A549 (cell line): ENCODE results near the gene IGSF9B. TPM values are rescaled to one million over a fixed set of nuclear protein-coding genes. Genes with fewer than 3 reads are reported as not detected.

Experiments
- ATAC-seq, 2 experiments: fragments of 200-7000 bp in 1 of 2; fragments of >200 bp in 1 of 2; cut with Nextera tagmentation in 1 of 2; cut with Tn5 transposase in 1 of 2; 3 replicates each; pipeline versions ENCODE4 v1.8.0 to v1.9.1; 2018 to 2020; ENCODE audit warnings: mild to moderate bottlenecking in 1 of 2, moderate library complexity in 1 of 2
- CTCF ChIA-PET: fragments of 300-600 bp; sonication (Branson Sonifier 250); formaldehyde crosslinking; extraction: SDS; loops from one replicate; lab custom pipeline; 2021; ENCODE audit warnings: antibody characterized with exemption, inconsistent platforms; lab: Yijun Ruan, JAX
- POLR2A ChIA-PET: fragments of 350-600 bp; formaldehyde crosslinking; extraction: SDS; loops from one replicate; lab custom pipeline; 2021; ENCODE audit warnings: antibody characterized with exemption, inconsistent platforms; lab: Yijun Ruan, JAX
- DNase-seq, 2 experiments: peaks; one replicate each; pipeline versions ENCODE4 v3.0.0 to v3.0.0-alpha.2; 2011 to 2016; ENCODE audit warnings: low read depth in 1 of 2, low spot score in 1 of 2
- FAIRE-seq: peaks from 2 replicates; lab custom pipeline; 2011; peaks lifted over from hg19 to GRCh38; lab: Jason Lieb, UNC
- H3K27ac ChIP-seq, 2 experiments: fragments of >200 bp; sonication (Bioruptor Twin); formaldehyde crosslinking; 3 replicates each; pipeline ENCODE4 v1.5.1; 2016 to 2017
- H3K4me1 ChIP-seq: fragments of >200 bp; sonication (Bioruptor Twin); formaldehyde crosslinking; 3 replicates; pipeline ENCODE4 v1.6.1; 2016
- H3K4me2 ChIP-seq: fragments of >200 bp; sonication (Bioruptor Twin); formaldehyde crosslinking; 3 replicates; pipeline ENCODE4 v1.6.1; 2016
- H3K4me3 ChIP-seq: fragments of >200 bp; sonication (Bioruptor Twin); formaldehyde crosslinking; 3 replicates; pipeline ENCODE4 v1.5.1; 2016
- H3K9me3 ChIP-seq: fragments of >200 bp; sonication (Bioruptor Twin); formaldehyde crosslinking; 3 replicates; pipeline ENCODE4 v1.6.1; 2016
- BCL3 ChIP-seq: fragments of >200 bp; sonication (Bioruptor Twin); formaldehyde crosslinking; IDR thresholded peaks from 3 replicates; pipeline ENCODE4 v1.6.1; 2016
- BHLHE40 ChIP-seq: IDR thresholded peaks from 2 replicates; pipeline ENCODE4 v1.6.1; 2012; ENCODE audit warnings: low read depth, low read length, inconsistent platforms
- CEBPB ChIP-seq, 2 experiments: fragments of >200 bp in 1 of 2; sonication (Bioruptor Twin) in 1 of 2; formaldehyde crosslinking in 1 of 2; IDR thresholded peaks; 2 replicates each; pipeline ENCODE4 v1.6.1; 2012 to 2016
- CHD4 ChIP-seq: fragments of 200-600 bp; sonication (generic); IDR thresholded peaks from 2 replicates; pipeline ENCODE4 v1.6.1; 2016; ENCODE audit warnings: antibody characterized with exemption, mild to moderate bottlenecking, borderline replicate concordance
- ESRRA ChIP-seq: fragments of 150-350 bp; IDR thresholded peaks from 2 replicates; pipeline ENCODE4 v1.6.1; 2014; ENCODE audit warnings: mild to moderate bottlenecking, low read length, borderline replicate concordance
- FOSL2 ChIP-seq, 2 experiments: fragments of 450-650 bp in 1 of 2; fragments of >200 bp in 1 of 2; sonication (Bioruptor Twin) in 1 of 2; formaldehyde crosslinking; IDR thresholded peaks; 2 replicates each; pipeline versions ENCODE4 v1.5.0 to v1.6.1; 2016 to 2020; ENCODE audit warnings: mild to moderate bottlenecking in 1 of 2, moderate library complexity in 1 of 2
- FOXS1 ChIP-seq: fragments of 250-450 bp; sonication (Bioruptor Pico); IDR thresholded peaks from 2 replicates; pipeline ENCODE4 v1.5.0; 2020; ENCODE audit warnings: mild to moderate bottlenecking, moderate library complexity
- HEYL ChIP-seq: fragments of 250-450 bp; sonication (Bioruptor Pico); IDR thresholded peaks from 2 replicates; pipeline ENCODE4 v1.8.0; 2021; ENCODE audit warnings: mild to moderate bottlenecking, moderate library complexity
- JUN ChIP-seq, 2 experiments: fragments of >200 bp; sonication (Bioruptor Twin); formaldehyde crosslinking; IDR thresholded peaks; 2 replicates in 1 of 2; 3 replicates in 1 of 2; pipeline ENCODE4 v1.6.1; 2016 to 2017
- MYC ChIP-seq: IDR thresholded peaks from 2 replicates; pipeline ENCODE4 v1.6.1; 2012; ENCODE audit warnings: mild to moderate bottlenecking, inconsistent platforms, low read length, improper control_type of control experiment, borderline replicate concordance
- NPAS2 ChIP-seq: fragments of 250-450 bp; sonication (Bioruptor Pico); IDR thresholded peaks from 2 replicates; pipeline ENCODE4 v1.8.0; 2022; ENCODE audit warnings: mild to moderate bottlenecking, moderate library complexity, borderline replicate concordance
- RAD21 ChIP-seq, 2 experiments: fragments of >200 bp in 1 of 2; sonication (Bioruptor Twin) in 1 of 2; formaldehyde crosslinking in 1 of 2; IDR thresholded peaks in 1 of 2; conservative IDR thresholded peaks in 1 of 2; 2 replicates in 1 of 2; 3 replicates in 1 of 2; pipeline ENCODE4 v1.6.1; 2012 to 2018; ENCODE audit warnings: inconsistent platforms in 1 of 2
- RCOR1 ChIP-seq: fragments of 150-350 bp; IDR thresholded peaks from 2 replicates; pipeline ENCODE4 v1.6.1; 2014; ENCODE audit warnings: antibody characterized with exemption, low read length, low read depth
- REST ChIP-seq: fragments of 200-600 bp; sonication (generic); IDR thresholded peaks from 2 replicates; pipeline ENCODE4 v1.6.1; 2016; ENCODE audit warnings: antibody characterized with exemption, mild to moderate bottlenecking, moderate library complexity
- RNF2 ChIP-seq: fragments of 200-600 bp; sonication (generic); IDR thresholded peaks from 2 replicates; pipeline ENCODE4 v1.6.1; 2016; ENCODE audit warnings: low read depth, mild to moderate bottlenecking, antibody characterized with exemption, moderate library complexity, borderline replicate concordance
- TP53 ChIP-seq: fragments of 250-450 bp; sonication (Bioruptor Pico); IDR thresholded peaks from 2 replicates; pipeline ENCODE4 v1.5.0; 2021; ENCODE audit warnings: mild to moderate bottlenecking, moderate library complexity
- USF2 ChIP-seq: fragments of 450-650 bp; IDR thresholded peaks from 2 replicates; pipeline ENCODE4 v1.6.1; 2014; ENCODE audit warnings: antibody characterized with exemption
- ZC3H11A ChIP-seq: fragments of 450-650 bp; IDR thresholded peaks from 2 replicates; pipeline ENCODE4 v1.6.1; 2014; ENCODE audit warnings: antibody characterized with exemption, mild to moderate bottlenecking
- ZFP36 ChIP-seq: fragments of 450-650 bp; IDR thresholded peaks from 2 replicates; pipeline ENCODE4 v1.6.1; 2014; ENCODE audit warnings: borderline replicate concordance; ENCODE audit not compliant: partially characterized antibody
- ZSCAN20 ChIP-seq: fragments of 250-450 bp; sonication (Bioruptor Pico); IDR thresholded peaks from 2 replicates; pipeline ENCODE4 v1.8.0; 2022; ENCODE audit warnings: mild to moderate bottlenecking, moderate library complexity
- WGBS: methylation state at CpG from one replicate; pipeline ENCODE4 v1.1.6; 2017; ENCODE audit errors: missing lambda C conversion rate; 5-methylcytosine and 5-hydroxymethylcytosine counted together
- polyA plus RNA-seq, 4 experiments: library from polyadenylated mRNA; depleted of rRNA in 3 of 4; stranded (reverse); fragments of >200 nt; fragmentation: RNase III in 1 of 4; extraction: RNeasy Plus Mini Kit Qiagen cat#74134 plus additional on column Dnase treatment in 1 of 4; gene quantifications; 2 replicates in 3 of 4; 3 replicates in 1 of 4; pipeline ENCODE4 v1.2.3, GENCODE V29; 2011 to 2017

Gene IGSF9B
- polyA plus RNA-seq, 2 of the 4 experiments (the other 2 are of a cell fraction): 0.41 to 0.61 TPM

- Histone ChIP-seq H3K4me2 (no peak overlapping the region), H3K27ac (no peak overlapping the region), H3K4me1 (no peaks in the 10 kb centered on the region), H3K4me3 (no peak overlapping the region), H3K9me3 (no peaks in the 10 kb centered on the region)
- ChIA-PET POLR2A (no interaction called here), CTCF (no interaction called here)
- WGBS: 28% methylated on average over 8 of the region's 8 CpGs
- DNase-seq: no peak
- ATAC-seq: no peak
- TF ChIP-seq CHD4 (no peak), ZC3H11A (no peak), BCL3 (no peak), ESRRA (no peak), RCOR1 (no peak)
- FAIRE-seq: no peak
Observed at GRCh38 chr11:133895551-133895950, 61.2 kb downstream of the IGSF9B start.

- POLR2A ChIA-PET: no interaction called here
- 61% methylated on average over 10 of the region's 10 CpGs for WGBS
- Histone ChIP-seq H3K9me3 (no peaks in the 10 kb centered on the region), H3K4me2 (no peak overlapping the region), H3K4me3 (no peak overlapping the region), H3K4me1 (no peaks in the 10 kb centered on the region), H3K27ac (no peak overlapping the region)
- DNase-seq (no peak), ATAC-seq (no peak), FAIRE-seq (no peak)
- TF ChIP-seq BCL3 (no peak), RAD21 (conservative IDR thresholded peaks at IDR 0.05 in 1 of 2, IDR thresholded peaks at IDR 0.05 in 1 of 2) (no peak), FOSL2 (IDR thresholded peaks at IDR 0.05) (no peak), FOSL2 (CRISPR knock-in tag; IDR thresholded peaks at IDR 0.05) (no peak), NPAS2 (no peak), ZSCAN20 (CRISPR knock-in tag) (no peak), FOXS1 (no peak), ESRRA (no peak), ZFP36 (no peak), TP53 (CRISPR knock-in tag) (no peak), RNF2 (no peak), JUN (IDR thresholded peaks at IDR 0.05) (no peak), HEYL (CRISPR knock-in tag) (no peak), MYC (no peak), CEBPB (IDR thresholded peaks at IDR 0.05) (no peak), USF2 (no peak), REST (no peak), BHLHE40 (no peak), RCOR1 (no peak)
- TF ChIP-seq, all 56 proteins: peak for 0
- CTCF ChIA-PET: no interaction called here
Observed at GRCh38 chr11:133895061-133895479, 61.7 kb downstream of the IGSF9B start.
